GM21737 (cell line): ENCODE results near the gene C11orf98.
"Not testable (repeated sequence)": the region's sequence is repeated elsewhere in the genome, so short reads cannot be mapped to it uniquely, and the experiment has no call there.

ENCODE experiments used
- ATAC-seq: cut with Tn5 transposase; IDR thresholded peaks from one replicate; pipeline ENCODE4 v1.9.1; 2021; ENCODE audit warnings: mild to moderate bottlenecking, moderate library complexity; ENCODE audit not compliant: unreplicated experiment

The C11orf98 gene

GRCh38 chr11:62654297-62654696, 10.7 kb downstream of the C11orf98 start:
- ATAC-seq, result no peak

GRCh38 chr11:62652161-62653006, 12.6 kb downstream of the C11orf98 start:
- peak; percentile 15 for ATAC-seq

- ATAC-seq, result not testable (repeated sequence)
Measured at GRCh38 chr11:62650283-62650682, 14.7 kb downstream of the C11orf98 start.

GRCh38 chr11:62649486-62649885, 15.5 kb downstream of the C11orf98 start:
- no peak for ATAC-seq

GRCh38 chr11:62648967-62649364, 16.0 kb downstream of the C11orf98 start:
- no peak for ATAC-seq

- no peak for ATAC-seq
Measured at GRCh38 chr11:62648185-62648966, 16.6 kb downstream of the C11orf98 start.

GRCh38 chr11:62647609-62648005, 17.4 kb downstream of the C11orf98 start:
- ATAC-seq, result no peak

- no peak for ATAC-seq
Measured at GRCh38 chr11:62646825-62647608, 18.0 kb downstream of the C11orf98 start.

- peak; percentile 82 for ATAC-seq
Measured at GRCh38 chr11:62645946-62646824, 18.8 kb downstream of the C11orf98 start, which contains the start of gene GANAB. Gene GANAB, minus strand, starts transcription at chr11:62646613. Its CDS starts 14 bp downstream, at chr11:62646599.

- no peak for ATAC-seq
Measured at GRCh38 chr11:62645671-62645945, 19.4 kb downstream of the C11orf98 start.

- ATAC-seq, result no peak
Measured at GRCh38 chr11:62644220-62644619, 20.8 kb downstream of the C11orf98 start.

- ATAC-seq, result no peak
Measured at GRCh38 chr11:62632492-62632891, 32.5 kb downstream of the C11orf98 start.

- ATAC-seq, result no peak
Measured at GRCh38 chr11:62627713-62628112, 37.3 kb downstream of the C11orf98 start.

GRCh38 chr11:62622476-62623089, 42.4 kb downstream of the C11orf98 start:
- ATAC-seq, result no peak

GRCh38 chr11:62621567-62622470, 43.2 kb downstream of the C11orf98 start, which contains the start of gene B3GAT3:
Gene B3GAT3, minus strand, starts transcription at chr11:62621986. Its CDS starts 39 bp downstream, at chr11:62621947.
- ATAC-seq, result peak; percentile 91

- ATAC-seq, result no peak
Measured at GRCh38 chr11:62621027-62621566, 43.9 kb downstream of the C11orf98 start.

GRCh38 chr11:62616957-62617356, 48.1 kb downstream of the C11orf98 start:
- ATAC-seq, result not testable (repeated sequence)

- ATAC-seq, result no peak
Measured at GRCh38 chr11:62615521-62615920, 49.5 kb downstream of the C11orf98 start.
